ENCODE measurements around the gene ACAN. TPM values are rescaled to one million over a fixed set of nuclear protein-coding genes. Genes with fewer than 3 reads are reported as not detected.

Gene ACAN
- polyA plus RNA-seq, 1 of the 3 experiments (the other 2 are of a cell fraction): not detected

GRCh38 chr15:88842156-88842555 lies 38.9 kb downstream of the ACAN start:
- Histone ChIP-seq H3K27ac (ENCODE audit: low read depth in 2 of 2, low read length in 1 of 2) (no peak overlapping the region), H2AFZ (ENCODE audit: low read depth) (no peak overlapping the region), H3K79me2 (ENCODE audit: insufficient read depth) (no peaks in the 10 kb centered on the region), H3K9ac (no peak overlapping the region), H4K20me1 (ENCODE audit: insufficient read depth) (no peaks in the 10 kb centered on the region), H3K4me3 (ENCODE audit: low read depth in 2 of 2, low read length in 1 of 2) (no peak overlapping the region), H3F3A (replicated peaks; ENCODE audit: insufficient read depth) (no peaks in the 10 kb centered on the region), H3K9me3 (no peaks in the 10 kb centered on the region), H3K27me3 (ENCODE audit: insufficient read depth) (no peaks in the 10 kb centered on the region; the same call in 1 of the 2 replicates), H3K4me1 (ENCODE audit: control insufficient read depth in 1 of 2, insufficient read depth in 2 of 2, low read depth in 1 of 2, low read length in 1 of 2) (no peaks in the 10 kb centered on the region), H3K9me2 (no peaks in the 10 kb centered on the region), H3K36me3 (replicated peaks in 1 of 2; ENCODE audit: control insufficient read depth in 1 of 2, insufficient read depth in 2 of 2, low read length in 1 of 2) (no peaks in the 10 kb centered on the region), H3K4me2 (no peak overlapping the region)
- DNase-seq: no peak
- ChIA-PET POLR2A (no interaction called here), CTCF (no interaction called here)
- WGBS (ENCODE audit: low lambda C conversion rate): 63% methylated on average over 2 of the region's 4 CpGs
- TF ChIP-seq, protein P1, sequence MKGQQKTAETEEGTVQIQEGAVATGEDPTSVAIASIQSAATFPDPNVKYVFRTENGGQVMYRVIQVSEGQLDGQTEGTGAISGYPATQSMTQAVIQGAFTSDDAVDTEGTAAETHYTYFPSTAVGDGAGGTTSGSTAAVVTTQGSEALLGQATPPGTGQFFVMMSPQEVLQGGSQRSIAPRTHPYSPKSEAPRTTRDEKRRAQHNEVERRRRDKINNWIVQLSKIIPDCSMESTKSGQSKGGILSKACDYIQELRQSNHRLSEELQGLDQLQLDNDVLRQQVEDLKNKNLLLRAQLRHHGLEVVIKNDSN (IDR thresholded peaks at IDR 0.05; ENCODE audit: borderline replicate concordance, low read depth): no peak
- TF ChIP-seq, protein P2, sequence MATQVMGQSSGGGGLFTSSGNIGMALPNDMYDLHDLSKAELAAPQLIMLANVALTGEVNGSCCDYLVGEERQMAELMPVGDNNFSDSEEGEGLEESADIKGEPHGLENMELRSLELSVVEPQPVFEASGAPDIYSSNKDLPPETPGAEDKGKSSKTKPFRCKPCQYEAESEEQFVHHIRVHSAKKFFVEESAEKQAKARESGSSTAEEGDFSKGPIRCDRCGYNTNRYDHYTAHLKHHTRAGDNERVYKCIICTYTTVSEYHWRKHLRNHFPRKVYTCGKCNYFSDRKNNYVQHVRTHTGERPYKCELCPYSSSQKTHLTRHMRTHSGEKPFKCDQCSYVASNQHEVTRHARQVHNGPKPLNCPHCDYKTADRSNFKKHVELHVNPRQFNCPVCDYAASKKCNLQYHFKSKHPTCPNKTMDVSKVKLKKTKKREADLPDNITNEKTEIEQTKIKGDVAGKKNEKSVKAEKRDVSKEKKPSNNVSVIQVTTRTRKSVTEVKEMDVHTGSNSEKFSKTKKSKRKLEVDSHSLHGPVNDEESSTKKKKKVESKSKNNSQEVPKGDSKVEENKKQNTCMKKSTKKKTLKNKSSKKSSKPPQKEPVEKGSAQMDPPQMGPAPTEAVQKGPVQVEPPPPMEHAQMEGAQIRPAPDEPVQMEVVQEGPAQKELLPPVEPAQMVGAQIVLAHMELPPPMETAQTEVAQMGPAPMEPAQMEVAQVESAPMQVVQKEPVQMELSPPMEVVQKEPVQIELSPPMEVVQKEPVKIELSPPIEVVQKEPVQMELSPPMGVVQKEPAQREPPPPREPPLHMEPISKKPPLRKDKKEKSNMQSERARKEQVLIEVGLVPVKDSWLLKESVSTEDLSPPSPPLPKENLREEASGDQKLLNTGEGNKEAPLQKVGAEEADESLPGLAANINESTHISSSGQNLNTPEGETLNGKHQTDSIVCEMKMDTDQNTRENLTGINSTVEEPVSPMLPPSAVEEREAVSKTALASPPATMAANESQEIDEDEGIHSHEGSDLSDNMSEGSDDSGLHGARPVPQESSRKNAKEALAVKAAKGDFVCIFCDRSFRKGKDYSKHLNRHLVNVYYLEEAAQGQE (IDR thresholded peaks at IDR 0.05; ENCODE audit: low read depth, low read length): no peak
- no peak for TF ChIP-seq ELF1 (IDR thresholded peaks at IDR 0.05)
- TF ChIP-seq MAX (IDR thresholded peaks at IDR 0.05; ENCODE audit: low read depth): no peak
- no peak for TF ChIP-seq MEF2A (IDR thresholded peaks at IDR 0.05; ENCODE audit: borderline replicate concordance, low read depth)
- TF ChIP-seq JUND (IDR thresholded peaks at IDR 0.05): no peak
- TF ChIP-seq TEAD4 (IDR thresholded peaks at IDR 0.05; ENCODE audit: borderline replicate concordance, insufficient read depth): no peak
- TF ChIP-seq PBX3 (IDR thresholded peaks at IDR 0.05): no peak
- TF ChIP-seq YY1 (IDR thresholded peaks at IDR 0.05; ENCODE audit: low read depth): no peak
- TF ChIP-seq, protein P3, sequence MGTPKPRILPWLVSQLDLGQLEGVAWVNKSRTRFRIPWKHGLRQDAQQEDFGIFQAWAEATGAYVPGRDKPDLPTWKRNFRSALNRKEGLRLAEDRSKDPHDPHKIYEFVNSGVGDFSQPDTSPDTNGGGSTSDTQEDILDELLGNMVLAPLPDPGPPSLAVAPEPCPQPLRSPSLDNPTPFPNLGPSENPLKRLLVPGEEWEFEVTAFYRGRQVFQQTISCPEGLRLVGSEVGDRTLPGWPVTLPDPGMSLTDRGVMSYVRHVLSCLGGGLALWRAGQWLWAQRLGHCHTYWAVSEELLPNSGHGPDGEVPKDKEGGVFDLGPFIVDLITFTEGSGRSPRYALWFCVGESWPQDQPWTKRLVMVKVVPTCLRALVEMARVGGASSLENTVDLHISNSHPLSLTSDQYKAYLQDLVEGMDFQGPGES (IDR thresholded peaks at IDR 0.05; ENCODE audit: low read depth, low read length): no peak
- no peak for TF ChIP-seq ZBTB33 (IDR thresholded peaks at IDR 0.05; ENCODE audit: borderline replicate concordance, low read depth)

Measured in SK-N-SH (cell line).